Measurements from ENCODE around the gene EMILIN2. TPM values are rescaled to one million over a fixed set of nuclear protein-coding genes. Genes with fewer than 3 reads are reported as not detected.

Gene EMILIN2
- total and polyA plus RNA-seq, 4 donors = 0.58 to 4.6 (median 1.8) TPM

GRCh38 chr18:2799369-2799768, 47.4 kb upstream of the EMILIN2 start:
- Histone ChIP-seq H3K36me3 (ENCODE audit: control insufficient read depth in 4 of 4, insufficient read depth in 3 of 4, low read depth in 1 of 4, low read length in 3 of 4) (peaks cover 6 to 28% (median 23%) of the 10 kb centered on the region in 4 donors), H3K4me3 (ENCODE audit: low read depth in 1 of 3, low read length in 3 of 3) (no peak overlapping the region), H3K4me1 (ENCODE audit: control insufficient read depth in 4 of 4, insufficient read depth in 4 of 4, low read length in 3 of 4) (no peaks in the 10 kb centered on the region), H3K9ac (ENCODE audit: low read depth in 1 of 2, low read length in 2 of 2) (no peak overlapping the region), H3K9me3 (ENCODE audit: control insufficient read depth in 4 of 4, low read length in 3 of 4) (no peaks in the 10 kb centered on the region), H3K27me3 (ENCODE audit: control insufficient read depth in 4 of 4, insufficient read depth in 4 of 4, low read length in 3 of 4) (no peaks in the 10 kb centered on the region), H3K27ac (ENCODE audit: low read depth in 1 of 2, low read length in 2 of 2) (no peak overlapping the region)
- WGBS = 67% methylated on average over 2 of the region's 2 CpGs
- no peak for DNase-seq (ENCODE audit: low spot score)
- no peak for TF ChIP-seq ATF3 (IDR thresholded peaks at IDR 0.05)
- TF ChIP-seq CTCF (IDR thresholded peaks at IDR 0.05; ENCODE audit: low read depth, low read length, missing input control) = no peak
- no peak for TF ChIP-seq RXRA (IDR thresholded peaks at IDR 0.05)
- TF ChIP-seq HNF4G (IDR thresholded peaks at IDR 0.05) = no peak

- peaks cover 2 to 7% (median 5%) of the 10 kb centered on the region in 4 donors for H3K36me3 ChIP-seq (ENCODE audit: control insufficient read depth in 4 of 4, insufficient read depth in 3 of 4, low read depth in 1 of 4, low read length in 3 of 4)
- peaks cover 0 to 2% (median under 1%) of the 10 kb centered on the region in 4 donors for H3K9me3 ChIP-seq (ENCODE audit: control insufficient read depth in 4 of 4, low read length in 3 of 4)
- no peak overlapping the region for H3K9ac ChIP-seq (ENCODE audit: low read depth in 1 of 2, low read length in 2 of 2)
- no peaks in the 10 kb centered on the region for H3K4me1 ChIP-seq (ENCODE audit: control insufficient read depth in 4 of 4, insufficient read depth in 4 of 4, low read length in 3 of 4)
- no peak overlapping the region for H3K4me3 ChIP-seq (ENCODE audit: low read depth in 1 of 3, low read length in 3 of 3)
- 95% methylated on average over 8 of the region's 8 CpGs for whole genome bisulfite sequencing
- H3K27ac ChIP-seq (ENCODE audit: low read depth in 1 of 2, low read length in 2 of 2) = no peak overlapping the region
- TF ChIP-seq HNF4A (conservative IDR thresholded peaks at IDR 0.05) (no peak), REST (IDR thresholded peaks at IDR 0.05) (no peak), FOXA1 (IDR thresholded peaks at IDR 0.05) (no peak), YY1 (IDR thresholded peaks at IDR 0.05) (no peak), HNF4G (IDR thresholded peaks at IDR 0.05) (no peak), JUND (IDR thresholded peaks at IDR 0.05) (no peak), GABPA (IDR thresholded peaks at IDR 0.05 in 1 of 2, conservative IDR thresholded peaks at IDR 0.05 in 1 of 2) (no peak), MAX (IDR thresholded peaks at IDR 0.05) (no peak)
- no peaks in the 10 kb centered on the region for H3K27me3 ChIP-seq (ENCODE audit: control insufficient read depth in 4 of 4, insufficient read depth in 4 of 4, low read length in 3 of 4)
- DNase-seq (ENCODE audit: low spot score) = no peak
Observed at GRCh38 chr18:2805970-2806943, 40.5 kb upstream of the EMILIN2 start.
